ENCODE measurements around the gene PRRT1. TPM values are rescaled to one million over a fixed set of nuclear protein-coding genes. Genes with fewer than 3 reads are reported as not detected.

PRRT1 gene
- total RNA-seq, 1 donor: under 0.01 TPM

- no peak for TF ChIP-seq CTCF (IDR thresholded peaks at IDR 0.05; ENCODE audit: extremely low read depth, low read depth, low read length)
- no peak overlapping the region for H3K4me3 ChIP-seq (ENCODE audit: insufficient read depth, low read length)
- no peak overlapping the region for H3K27ac ChIP-seq (ENCODE audit: low read depth, low read length)
- no peak for DNase-seq (ENCODE audit: insufficient read length, low spot score, missing footprints)
- H3K9me3 ChIP-seq (ENCODE audit: low read depth, low read length): no peaks in the 10 kb centered on the region
- peaks cover 32% of the 10 kb centered on the region for H3K4me1 ChIP-seq (ENCODE audit: insufficient read depth, low read length)
- no peaks in the 10 kb centered on the region for H3K27me3 ChIP-seq (ENCODE audit: insufficient read depth, low read length)
- no peak overlapping the region for H2AFZ ChIP-seq (ENCODE audit: low read length)
- H3K79me2 ChIP-seq (ENCODE audit: insufficient read depth, low read length): peaks cover 20% of the 10 kb centered on the region
- H3K4me2 ChIP-seq (ENCODE audit: insufficient read depth, low read length): no peak overlapping the region
- H4K20me1 ChIP-seq (ENCODE audit: insufficient read depth, low read length): no peaks in the 10 kb centered on the region
- no peaks in the 10 kb centered on the region for H3K36me3 ChIP-seq (ENCODE audit: insufficient read depth, low read length)
Observed at GRCh38 chr6:32132110-32132509, 19.6 kb downstream of the PRRT1 start.

- no peak for DNase-seq (ENCODE audit: insufficient read length, low spot score, missing footprints)
Observed at GRCh38 chr6:32131439-32131948, 20.2 kb downstream of the PRRT1 start.

GRCh38 chr6:32129297-32130088 is 22.2 kb downstream of the PRRT1 start:
- H2AFZ ChIP-seq (ENCODE audit: low read length): peak overlapping the region; percentile 88
- H3K4me3 ChIP-seq (ENCODE audit: insufficient read depth, low read length): peak overlapping the region; percentile 95
- H3K4me2 ChIP-seq (ENCODE audit: insufficient read depth, low read length): peak overlapping the region; percentile 99
- H3K79me2 ChIP-seq (ENCODE audit: insufficient read depth, low read length): peaks cover 35% of the 10 kb centered on the region
- no peak for DNase-seq (ENCODE audit: insufficient read length, low spot score, missing footprints)
- H3K27ac ChIP-seq (ENCODE audit: low read depth, low read length): peak overlapping the region; percentile 55
- peaks cover 33% of the 10 kb centered on the region for H3K4me1 ChIP-seq (ENCODE audit: insufficient read depth, low read length)
- no peak for TF ChIP-seq CTCF (IDR thresholded peaks at IDR 0.05; ENCODE audit: extremely low read depth, low read depth, low read length)
- no peaks in the 10 kb centered on the region for H4K20me1 ChIP-seq (ENCODE audit: insufficient read depth, low read length)
- H3K9me3 ChIP-seq (ENCODE audit: low read depth, low read length): no peaks in the 10 kb centered on the region
- H3K36me3 ChIP-seq (ENCODE audit: insufficient read depth, low read length): peaks cover 10% of the 10 kb centered on the region
- no peaks in the 10 kb centered on the region for H3K27me3 ChIP-seq (ENCODE audit: insufficient read depth, low read length)

More at GRCh38 chr6:32131439-32131948, 20.2 kb downstream of the PRRT1 start:
- Histone ChIP-seq H3K4me1 (ENCODE audit: insufficient read depth, low read length) (peaks cover 36% of the 10 kb centered on the region), H2AFZ (ENCODE audit: low read length) (no peak overlapping the region), H3K27me3 (ENCODE audit: insufficient read depth, low read length) (no peaks in the 10 kb centered on the region), H3K36me3 (ENCODE audit: insufficient read depth, low read length) (no peaks in the 10 kb centered on the region), H3K4me2 (ENCODE audit: insufficient read depth, low read length) (no peak overlapping the region), H3K79me2 (ENCODE audit: insufficient read depth, low read length) (peaks cover 26% of the 10 kb centered on the region), H3K4me3 (ENCODE audit: insufficient read depth, low read length) (no peak overlapping the region), H3K27ac (ENCODE audit: low read depth, low read length) (no peak overlapping the region), H4K20me1 (ENCODE audit: insufficient read depth, low read length) (no peaks in the 10 kb centered on the region), H3K9me3 (ENCODE audit: low read depth, low read length) (no peaks in the 10 kb centered on the region)
- TF ChIP-seq CTCF (IDR thresholded peaks at IDR 0.05; ENCODE audit: extremely low read depth, low read depth, low read length): no peak

- TF ChIP-seq CTCF (IDR thresholded peaks at IDR 0.05; ENCODE audit: extremely low read depth, low read depth, low read length): no peak
- Histone ChIP-seq H3K4me2 (ENCODE audit: insufficient read depth, low read length) (peak overlapping the region; percentile 99), H3K79me2 (ENCODE audit: insufficient read depth, low read length) (peaks cover 39% of the 10 kb centered on the region), H4K20me1 (ENCODE audit: insufficient read depth, low read length) (no peaks in the 10 kb centered on the region), H3K36me3 (ENCODE audit: insufficient read depth, low read length) (peaks cover 14% of the 10 kb centered on the region), H3K4me3 (ENCODE audit: insufficient read depth, low read length) (peak overlapping the region; percentile 95), H3K27ac (ENCODE audit: low read depth, low read length) (peak overlapping the region; percentile 55), H3K27me3 (ENCODE audit: insufficient read depth, low read length) (no peaks in the 10 kb centered on the region), H2AFZ (ENCODE audit: low read length) (no peak overlapping the region), H3K4me1 (ENCODE audit: insufficient read depth, low read length) (peaks cover 28% of the 10 kb centered on the region), H3K9me3 (ENCODE audit: low read depth, low read length) (no peaks in the 10 kb centered on the region)
- DNase-seq (ENCODE audit: insufficient read length, low spot score, missing footprints): no peak
Observed at GRCh38 chr6:32128751-32129296, 22.9 kb downstream of the PRRT1 start.
